ENCODE results near the gene RNF112.

GRCh38 chr17:19457046-19457445 lies 46.0 kb downstream of the RNF112 start:
- no peak for TF ChIP-seq CTCF (IDR thresholded peaks at IDR 0.05 in 8 of 11, conservative IDR thresholded peaks at IDR 0.05 in 3 of 11)
- TF ChIP-seq POLR2A (IDR thresholded peaks at IDR 0.05): no peak
